Middle frontal gyrus (tissue), 1 donor: ENCODE results near the gene SLC7A1.
A peak's percentile ranks its signal among the peaks of the same experiment; 100 is the strongest.
"Not testable (repeated sequence)": the region's sequence is repeated elsewhere in the genome, so short reads cannot be mapped to it uniquely, and the experiment has no call there.

Source experiments
- DNase-seq: peaks from one replicate; pipeline ENCODE4 v3.0.0-alpha.2; 2015; ENCODE audit warnings: low spot score; ENCODE audit errors: extremely low spot score

Gene SLC7A1

GRCh38 chr13:29595380-29596063 lies at the start of gene SLC7A1:
TSS of gene SLC7A1 (minus strand) at chr13:29595688. CDS start at chr13:29536188, 59,500 bp downstream.
- DNase-seq: peak; percentile 62

GRCh38 chr13:29640665-29641064 lies 45.2 kb upstream of the SLC7A1 start:
- DNase-seq: no peak

- not testable (repeated sequence) for DNase-seq
Measured at GRCh38 chr13:29636831-29637230, 41.3 kb upstream of the SLC7A1 start.

DNA sequence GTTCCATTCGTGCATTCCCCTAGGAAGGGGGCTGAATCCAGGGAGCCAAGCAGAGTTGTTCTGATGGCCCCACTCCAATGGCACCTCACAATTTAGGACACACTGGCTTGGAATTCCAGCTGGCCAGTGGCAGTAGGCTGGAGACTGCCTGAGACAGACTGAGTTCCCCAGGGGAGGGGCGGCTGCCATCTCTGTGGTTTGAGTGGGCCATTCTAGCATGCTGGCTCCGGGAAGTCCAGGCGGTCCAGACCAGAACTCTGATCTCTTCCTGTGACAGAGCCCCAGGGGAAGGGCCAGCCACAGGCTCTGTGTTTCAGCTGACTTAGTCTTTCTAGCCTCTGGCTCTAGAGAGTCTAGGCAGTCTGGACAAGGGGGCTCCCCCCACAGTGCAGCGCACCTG lies 29.5 kb upstream of the SLC7A1 start:
- no peak for DNase-seq

DNA sequence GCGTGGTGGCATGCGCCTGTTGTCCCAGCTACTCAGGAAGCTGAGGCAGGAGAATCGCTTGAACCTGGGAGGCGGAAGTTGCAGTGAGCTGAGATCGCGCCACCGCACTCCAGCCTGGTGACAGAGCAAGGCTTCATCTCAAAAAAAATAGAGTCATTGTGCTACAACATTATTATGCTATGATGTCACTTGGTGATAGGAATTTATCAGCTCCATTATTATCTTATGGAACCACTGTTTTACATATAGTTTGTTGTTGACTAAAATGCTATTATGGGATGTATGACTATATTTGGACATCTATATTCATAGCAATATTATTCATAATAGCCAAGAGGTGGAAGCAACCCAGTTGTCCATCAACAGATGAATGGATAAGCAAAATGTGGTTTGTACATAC lies 26.4 kb upstream of the SLC7A1 start:
- no peak for DNase-seq

DNA sequence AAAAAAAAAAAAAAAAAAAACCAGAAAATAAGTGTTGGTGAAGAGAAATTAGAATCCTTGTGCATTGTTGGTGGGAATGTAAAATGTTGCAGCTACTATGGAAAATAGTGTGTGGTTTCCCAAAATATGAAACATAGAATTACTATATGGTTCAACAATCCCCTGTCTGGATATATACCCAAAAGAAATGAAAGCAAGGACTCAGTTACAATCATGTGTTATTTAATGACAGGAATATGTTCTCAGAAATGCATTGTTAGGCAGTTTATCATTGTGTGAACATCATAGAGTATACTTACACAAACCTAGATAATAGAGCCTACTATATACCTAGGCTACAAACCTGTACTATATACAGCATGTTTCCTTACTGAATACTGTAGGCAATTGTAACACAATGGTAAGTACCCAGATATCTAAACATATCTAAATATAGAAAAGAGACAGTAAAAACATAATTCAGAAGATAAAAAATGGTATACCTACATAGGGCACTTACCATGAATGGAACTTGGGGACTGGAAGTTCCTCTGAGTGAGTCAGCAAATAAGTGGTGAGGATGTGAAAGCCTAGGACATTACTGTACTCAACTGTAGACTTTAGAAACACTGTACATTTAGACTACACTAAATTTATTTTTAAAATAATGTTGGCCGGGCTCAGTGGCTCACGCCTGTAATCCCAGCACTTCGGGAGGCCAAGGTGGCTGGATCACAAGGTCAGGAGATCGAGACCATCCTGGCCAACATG lies 25.7 kb upstream of the SLC7A1 start:
- DNase-seq: no peak

GRCh38 chr13:29619995-29620394 lies 24.5 kb upstream of the SLC7A1 start:
- no peak for DNase-seq

DNA sequence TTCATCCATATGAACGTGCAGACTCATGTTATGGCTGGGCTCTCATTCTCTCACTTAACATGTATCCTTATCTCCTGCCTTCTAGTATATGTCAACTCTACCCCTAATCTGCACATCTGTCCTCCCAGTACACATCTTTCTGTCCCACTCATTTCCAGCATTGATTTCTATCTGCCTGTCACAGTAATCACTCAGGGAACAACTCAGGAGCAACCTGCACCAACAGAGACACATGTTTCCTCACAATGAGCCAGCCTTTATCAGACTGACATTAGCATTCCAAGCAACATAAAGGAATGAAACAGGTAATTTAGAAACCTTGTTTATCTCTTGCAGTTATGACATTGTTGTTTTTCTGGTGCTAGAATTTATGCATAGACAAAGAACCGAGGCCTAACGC lies 17.6 kb upstream of the SLC7A1 start:
- DNase-seq: no peak

- DNase-seq: no peak
Measured at GRCh38 chr13:29607465-29607864, 12.0 kb upstream of the SLC7A1 start.

GRCh38 chr13:29605860-29606526 lies 10.5 kb upstream of the SLC7A1 start:
- DNase-seq: no peak

DNA sequence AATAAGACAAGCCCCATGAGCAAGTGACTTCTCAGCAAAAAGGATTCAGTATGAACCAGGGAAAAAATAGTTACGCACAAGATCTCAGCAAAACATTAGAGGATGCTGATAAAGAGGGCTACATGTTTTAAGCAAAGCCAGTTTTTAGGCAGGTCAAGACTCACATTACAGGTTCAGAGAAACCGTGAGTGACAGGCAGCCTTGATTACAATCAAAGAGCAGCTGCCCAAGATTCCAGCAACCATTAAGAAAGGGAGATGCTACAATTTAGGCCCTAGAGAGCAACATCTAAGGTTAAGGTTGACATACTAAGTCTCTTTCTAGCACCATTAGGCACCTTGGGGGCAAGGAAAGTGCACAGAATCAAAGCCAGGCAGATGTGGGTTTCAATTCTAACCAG lies 2.8 kb upstream of the SLC7A1 start:
- no peak for DNase-seq

DNA sequence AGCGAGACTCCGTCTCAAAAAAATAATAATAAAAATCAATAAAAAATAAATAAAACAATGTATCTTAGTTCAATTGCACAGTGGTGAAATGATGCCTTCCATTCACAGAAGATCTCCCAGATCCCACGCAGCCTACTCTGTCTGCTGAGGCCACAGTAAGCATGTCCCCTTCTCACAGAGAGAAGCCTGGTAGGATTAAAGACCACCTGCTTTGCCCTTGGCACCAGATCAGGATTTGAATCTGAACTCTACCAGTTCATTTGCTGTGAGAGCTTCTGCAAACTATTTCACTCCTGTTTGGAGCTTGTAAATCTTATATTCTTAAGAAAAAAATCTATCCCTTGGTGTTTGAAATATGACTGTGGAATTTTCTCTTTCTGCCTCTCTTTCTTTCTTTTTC lies 2.2 kb upstream of the SLC7A1 start:
- DNase-seq: no peak

DNA sequence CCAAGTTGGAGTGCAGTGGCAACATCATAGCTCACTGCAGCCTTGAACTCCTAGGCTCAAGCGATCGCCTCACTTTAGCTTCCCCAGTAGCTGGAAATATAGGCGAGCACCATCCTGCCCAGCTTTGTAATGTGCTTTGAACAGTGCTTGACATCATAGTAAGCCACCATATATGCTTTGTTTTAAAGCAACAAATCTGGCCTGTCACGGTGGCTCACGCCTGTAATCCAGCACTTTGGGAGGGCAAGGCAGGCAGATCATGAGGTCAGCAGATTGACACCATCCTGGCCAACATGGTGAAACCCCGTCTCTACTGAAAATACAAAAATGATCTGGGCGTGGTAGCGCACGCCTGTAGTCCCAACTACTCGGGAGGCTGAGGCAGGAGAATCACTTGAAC lies 1.8 kb upstream of the SLC7A1 start:
- DNase-seq: no peak

GRCh38 chr13:29596064-29596418 lies 553 bp upstream of the SLC7A1 start:
- DNase-seq: no peak

DNA sequence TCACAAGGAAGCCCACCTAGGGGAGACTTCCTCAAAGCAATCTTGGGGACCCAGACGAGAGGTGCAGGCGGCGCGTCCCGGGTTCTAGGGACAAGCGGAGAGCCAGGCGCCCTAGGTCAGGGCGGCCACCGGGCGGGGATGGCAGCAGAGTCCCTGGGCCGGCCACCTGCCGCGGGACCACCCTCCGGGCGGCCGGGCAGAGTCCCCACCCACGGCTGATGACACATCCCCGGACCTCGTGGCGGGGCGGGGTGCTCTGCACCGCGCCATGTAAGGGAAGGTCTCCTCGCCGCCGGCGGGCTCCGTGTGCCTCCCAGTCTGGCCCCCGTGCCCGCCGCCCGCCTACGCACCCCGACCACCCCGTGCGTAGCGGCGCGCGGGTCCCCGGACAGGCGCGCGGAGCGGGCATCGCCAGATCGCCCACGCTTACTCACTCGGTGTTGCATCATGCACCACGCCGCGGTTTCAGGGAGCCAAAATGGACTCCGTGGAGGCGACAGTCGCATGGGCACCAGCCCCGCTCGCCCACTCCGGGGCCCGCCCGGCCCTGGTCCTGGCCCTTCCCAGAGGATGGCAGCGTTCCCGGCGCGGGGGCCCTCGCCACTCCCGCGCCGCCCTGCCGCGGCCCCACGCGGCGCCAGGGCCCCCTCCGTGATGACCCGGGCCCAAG lies 643 bp downstream of the SLC7A1 start:
- DNase-seq: no peak

DNA sequence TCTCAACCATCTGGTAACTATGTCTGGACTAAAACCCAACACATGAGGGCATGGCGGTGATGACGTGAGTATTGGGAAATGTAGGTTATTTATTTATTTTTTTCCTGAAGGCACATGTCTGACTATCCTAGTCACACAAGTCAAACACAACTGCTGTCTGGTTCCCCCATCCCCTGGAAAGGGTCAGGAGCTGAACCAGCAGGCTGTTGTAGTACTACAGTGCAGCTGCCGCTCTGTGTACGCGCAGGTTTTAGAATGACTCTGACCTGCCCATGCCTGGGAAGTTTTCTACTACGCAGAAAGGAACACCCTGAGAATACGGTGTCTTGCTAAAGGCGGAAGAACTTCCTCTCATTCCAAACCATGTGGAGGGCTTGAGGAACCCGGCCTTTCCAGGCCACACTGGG lies 1.2 kb downstream of the SLC7A1 start:
- DNase-seq: no peak

DNA sequence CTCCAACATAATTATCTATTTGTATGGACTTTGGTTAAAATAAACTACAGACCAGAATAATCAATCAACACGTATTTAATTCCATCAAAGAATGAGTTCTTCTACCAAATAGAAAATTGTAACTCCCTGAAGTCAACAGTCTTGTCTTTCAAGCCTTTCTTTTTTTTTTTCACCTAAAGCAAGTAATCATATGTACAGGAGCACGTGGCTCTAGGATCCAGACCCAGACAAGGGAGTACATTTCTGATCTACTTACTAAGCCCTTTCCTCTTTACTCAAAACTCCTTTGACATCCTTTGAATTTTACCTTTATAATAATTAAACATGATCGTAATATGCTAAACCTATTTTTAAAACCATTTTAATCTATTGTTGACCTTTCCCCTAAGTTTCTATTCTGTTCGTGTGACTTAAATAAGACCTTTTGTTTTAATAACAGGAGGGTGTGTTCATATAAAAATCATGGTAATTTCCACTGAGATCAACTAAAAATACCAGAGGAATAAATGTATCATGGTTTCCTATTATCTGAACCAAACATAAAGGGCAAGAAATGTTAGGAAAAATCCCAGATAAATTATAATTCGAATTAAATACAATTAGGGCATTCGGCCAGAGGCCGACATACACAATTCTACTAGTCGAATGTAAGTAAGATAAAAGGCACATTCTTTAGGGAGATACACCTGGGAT lies 1.7 kb downstream of the SLC7A1 start:
- DNase-seq: no peak

GRCh38 chr13:29591310-29591709 lies 4.2 kb downstream of the SLC7A1 start:
- DNase-seq: no peak

GRCh38 chr13:29589967-29590366 lies 5.5 kb downstream of the SLC7A1 start:
- DNase-seq: no peak

DNA sequence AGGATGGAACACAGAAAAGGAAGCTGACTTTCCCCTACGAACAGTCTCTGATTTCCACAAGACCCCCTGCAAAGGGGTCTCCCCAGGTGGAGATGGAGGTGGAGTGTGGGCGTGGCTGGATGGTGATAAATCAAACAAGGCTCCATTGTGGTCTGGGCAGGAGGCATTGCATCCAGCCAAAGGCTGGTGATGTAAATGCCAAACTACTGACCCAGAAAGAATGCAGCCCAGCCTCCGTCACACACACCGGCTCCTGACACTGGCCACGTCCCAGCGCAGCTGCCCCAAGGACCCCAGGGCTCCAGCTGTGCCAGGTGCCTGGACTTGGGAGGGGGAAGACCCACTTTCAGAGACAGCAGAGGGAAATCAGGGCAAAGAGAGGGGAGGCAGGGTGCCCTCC lies 6.3 kb downstream of the SLC7A1 start:
- no peak for DNase-seq

DNA sequence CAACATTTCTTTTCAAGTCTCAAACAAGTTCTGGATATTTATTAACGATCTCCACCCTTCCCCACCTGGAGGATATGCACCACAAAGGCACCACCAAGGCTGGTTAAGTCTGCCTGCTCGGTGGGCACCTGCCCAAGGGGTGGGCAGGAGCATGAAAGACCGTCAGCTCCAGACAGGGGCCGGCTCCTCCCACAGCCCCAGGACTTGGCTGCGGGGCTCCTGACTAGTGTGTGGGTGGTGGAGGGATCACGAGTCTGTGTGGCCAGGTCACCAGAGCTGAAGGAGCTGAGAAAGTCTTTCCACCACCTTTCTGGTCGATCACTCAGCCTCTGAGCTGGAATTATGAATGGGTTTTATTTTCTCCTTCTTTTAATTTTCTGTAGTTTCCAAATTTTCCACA lies 7.8 kb downstream of the SLC7A1 start:
- DNase-seq: no peak
